A673 (cell line): ENCODE measurements around the gene ZNF446.

Experiments
- EZH2 ChIP-seq: fragments of 200-600 bp; sonication (generic); IDR thresholded peaks from 2 replicates; pipeline ENCODE4 v1.6.1; 2017; ENCODE audit warnings: borderline replicate concordance, low read depth, mild to moderate bottlenecking, mixed read lengths, antibody characterized with exemption, low read length; ENCODE audit not compliant: poor library complexity, severe bottlenecking
- TF ChIP-seq, protein P1 (sequence below): fragments of 300-800, 200-600 bp; sonication (generic); conservative IDR thresholded peaks from 2 replicates; pipeline ENCODE4 v1.5.1; 2017; ENCODE audit warnings: low read depth, mild to moderate bottlenecking, antibody characterized with exemption, low read length, moderate library complexity, mixed read lengths

DNA sequence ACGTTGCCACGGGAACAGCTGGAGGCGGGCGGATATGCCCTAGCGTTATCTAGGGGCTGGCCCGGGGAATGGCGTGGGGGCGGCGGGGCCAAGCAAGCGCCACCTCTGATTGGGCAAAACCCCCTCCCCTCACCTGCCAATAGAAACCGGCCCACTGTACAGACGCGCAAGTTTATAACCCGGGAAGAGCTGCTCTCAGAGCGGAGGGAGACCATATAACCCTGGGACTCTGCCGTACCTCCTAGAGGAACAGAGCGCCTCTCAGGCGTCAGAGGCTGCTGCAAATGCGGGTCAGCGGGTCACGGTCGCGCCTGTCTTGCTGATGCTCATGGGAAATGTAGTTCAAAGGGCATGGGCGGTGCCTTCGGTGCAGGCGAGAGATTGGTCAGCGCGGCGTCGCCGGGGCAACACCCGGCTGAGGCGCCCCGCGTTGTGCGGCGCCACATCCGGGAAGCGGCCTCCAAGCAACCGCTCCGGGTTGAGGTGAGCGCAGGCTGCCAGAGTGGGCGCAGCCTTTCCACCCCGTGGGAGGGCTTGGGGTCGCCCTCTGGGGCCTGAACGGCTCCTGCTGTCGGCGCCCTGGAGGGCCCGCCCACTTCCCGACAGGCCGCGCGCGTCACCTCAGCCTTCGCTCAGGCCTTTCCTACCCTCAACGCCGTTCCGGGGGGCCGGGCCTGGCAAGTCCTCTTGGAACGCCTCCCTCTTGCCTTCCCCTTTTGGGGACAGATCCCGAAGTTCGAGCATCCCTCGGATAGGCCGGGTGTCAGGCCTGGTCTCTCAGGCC is at the start of gene ZNF446:
- TF ChIP-seq, protein P1, sequence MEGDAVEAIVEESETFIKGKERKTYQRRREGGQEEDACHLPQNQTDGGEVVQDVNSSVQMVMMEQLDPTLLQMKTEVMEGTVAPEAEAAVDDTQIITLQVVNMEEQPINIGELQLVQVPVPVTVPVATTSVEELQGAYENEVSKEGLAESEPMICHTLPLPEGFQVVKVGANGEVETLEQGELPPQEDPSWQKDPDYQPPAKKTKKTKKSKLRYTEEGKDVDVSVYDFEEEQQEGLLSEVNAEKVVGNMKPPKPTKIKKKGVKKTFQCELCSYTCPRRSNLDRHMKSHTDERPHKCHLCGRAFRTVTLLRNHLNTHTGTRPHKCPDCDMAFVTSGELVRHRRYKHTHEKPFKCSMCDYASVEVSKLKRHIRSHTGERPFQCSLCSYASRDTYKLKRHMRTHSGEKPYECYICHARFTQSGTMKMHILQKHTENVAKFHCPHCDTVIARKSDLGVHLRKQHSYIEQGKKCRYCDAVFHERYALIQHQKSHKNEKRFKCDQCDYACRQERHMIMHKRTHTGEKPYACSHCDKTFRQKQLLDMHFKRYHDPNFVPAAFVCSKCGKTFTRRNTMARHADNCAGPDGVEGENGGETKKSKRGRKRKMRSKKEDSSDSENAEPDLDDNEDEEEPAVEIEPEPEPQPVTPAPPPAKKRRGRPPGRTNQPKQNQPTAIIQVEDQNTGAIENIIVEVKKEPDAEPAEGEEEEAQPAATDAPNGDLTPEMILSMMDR = no peak
- no peak for TF ChIP-seq EZH2
